Activated CD8-positive, alpha-beta memory T cell treated with anti-CD3 and anti-CD28 coated beads, Interleukin-2, amount 50 U/mL, for 1 hour (primary cell): ENCODE results near the gene ARHGAP42.

Experiments used
- DNase-seq: peaks from one replicate; pipeline ENCODE4 v3.0.0-alpha.2; 2020; ENCODE audit errors: extremely low read depth

Gene ARHGAP42

GRCh38 chr11:100914415-100915110 is 227.5 kb downstream of the ARHGAP42 start:
- no peak for DNase-seq

DNA sequence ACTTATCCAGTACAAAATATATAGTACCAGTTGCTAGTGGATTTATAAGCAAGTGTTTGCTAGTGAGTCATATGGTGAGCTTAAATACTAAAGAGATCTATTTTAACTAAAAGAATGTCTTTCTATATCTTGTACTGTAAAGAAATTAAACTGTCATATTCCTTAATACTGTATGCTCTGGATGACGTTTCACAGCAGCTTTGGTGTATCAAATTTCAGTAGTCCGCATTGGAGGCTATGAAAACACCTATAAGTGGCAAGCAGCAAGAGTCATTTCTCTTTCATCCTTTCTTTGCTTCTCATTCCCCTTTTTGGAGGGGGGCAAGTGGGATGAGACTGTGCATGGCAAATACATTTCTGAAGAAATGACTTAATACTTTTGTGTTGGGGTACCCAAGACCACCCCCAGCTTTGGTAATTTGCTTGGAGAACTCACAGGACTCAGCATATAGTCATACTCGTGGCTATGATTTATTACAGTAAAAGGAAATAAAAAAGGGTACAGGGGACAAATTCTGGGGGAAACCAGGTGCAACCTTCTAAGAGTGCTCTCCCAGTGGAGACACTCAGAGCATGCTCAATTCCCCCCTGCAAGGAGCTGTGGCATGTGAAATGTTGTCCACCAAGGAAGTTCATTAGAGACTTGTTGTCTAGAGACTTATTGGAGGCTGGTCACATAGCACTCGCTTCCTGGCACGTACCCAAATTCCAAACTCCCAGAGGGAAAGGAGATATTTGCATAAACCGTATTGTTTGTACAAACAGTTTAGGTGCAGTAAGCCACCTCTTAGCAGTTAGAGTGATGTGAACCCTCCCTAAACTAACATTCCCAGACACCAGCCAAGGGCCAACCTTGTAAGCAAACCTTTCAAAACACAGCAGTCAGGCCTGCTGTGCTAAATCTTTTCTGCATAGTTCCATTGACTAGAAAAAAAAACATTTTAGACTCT is 231.7 kb downstream of the ARHGAP42 start:
- no peak for DNase-seq

- no peak for DNase-seq
Measured at GRCh38 chr11:100920593-100920992, 233.5 kb downstream of the ARHGAP42 start.

DNA sequence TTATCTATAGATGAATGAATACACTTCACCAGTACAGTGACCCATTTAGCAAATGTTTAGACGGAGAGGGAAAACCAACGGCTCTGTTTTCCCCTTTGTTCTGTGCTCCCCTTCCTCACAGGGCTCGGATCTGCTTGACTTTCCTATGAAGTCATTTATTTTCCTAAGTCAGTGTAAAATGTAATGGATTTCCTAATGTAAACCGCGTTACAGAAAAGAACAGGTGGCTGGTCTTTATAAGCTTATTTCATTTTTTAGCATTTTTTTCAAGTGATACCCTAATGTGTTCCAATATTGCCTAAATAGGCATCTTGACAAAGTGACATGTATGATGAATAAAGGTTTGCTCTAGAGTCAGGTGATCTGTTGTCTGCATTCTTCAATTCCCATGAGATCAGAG is 235.0 kb downstream of the ARHGAP42 start:
- DNase-seq = no peak

- DNase-seq = no peak
Measured at GRCh38 chr11:100923555-100923954, 236.5 kb downstream of the ARHGAP42 start.

GRCh38 chr11:100925935-100926334 is 238.8 kb downstream of the ARHGAP42 start:
- DNase-seq = no peak

DNA sequence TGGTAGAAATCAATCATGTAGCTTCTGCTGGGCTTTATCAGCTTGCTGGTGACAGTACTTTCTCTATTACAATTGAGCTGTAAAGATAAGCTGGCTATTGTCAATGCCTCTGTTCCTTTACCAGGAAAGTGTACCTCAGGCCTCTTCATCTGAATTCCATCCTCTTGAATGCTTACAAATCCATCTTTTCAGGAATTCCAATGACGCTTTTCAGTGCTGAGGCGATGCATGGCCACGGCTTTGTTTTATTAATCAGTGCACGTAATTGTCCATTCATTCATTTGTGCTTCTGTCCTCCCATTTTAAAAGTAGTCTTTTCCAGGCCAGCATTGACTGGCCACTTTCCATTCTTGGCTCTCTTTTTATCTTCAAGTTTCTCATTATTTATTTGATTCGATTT is 240.5 kb downstream of the ARHGAP42 start:
- no peak for DNase-seq

- no peak for DNase-seq
Measured at GRCh38 chr11:100928426-100928825, 241.3 kb downstream of the ARHGAP42 start.

DNA sequence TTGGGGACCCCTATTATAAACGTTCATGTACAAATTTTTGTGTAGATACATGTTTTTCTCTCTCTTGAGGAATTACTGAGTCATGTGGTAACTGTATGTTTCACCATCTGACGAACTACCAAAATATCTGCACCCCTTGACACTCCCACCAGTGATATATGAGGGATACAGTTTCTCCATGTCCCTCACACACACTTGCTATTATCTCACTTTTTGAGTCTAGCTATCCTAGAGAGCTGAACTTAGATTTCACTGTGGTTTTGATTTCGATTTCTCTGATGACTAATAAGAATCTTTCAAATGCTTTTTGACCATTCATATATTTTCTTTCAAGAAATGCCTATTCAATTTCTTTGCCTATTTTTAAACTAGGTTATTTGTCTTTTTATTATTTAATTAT is 242.3 kb downstream of the ARHGAP42 start:
- no peak for DNase-seq

DNA sequence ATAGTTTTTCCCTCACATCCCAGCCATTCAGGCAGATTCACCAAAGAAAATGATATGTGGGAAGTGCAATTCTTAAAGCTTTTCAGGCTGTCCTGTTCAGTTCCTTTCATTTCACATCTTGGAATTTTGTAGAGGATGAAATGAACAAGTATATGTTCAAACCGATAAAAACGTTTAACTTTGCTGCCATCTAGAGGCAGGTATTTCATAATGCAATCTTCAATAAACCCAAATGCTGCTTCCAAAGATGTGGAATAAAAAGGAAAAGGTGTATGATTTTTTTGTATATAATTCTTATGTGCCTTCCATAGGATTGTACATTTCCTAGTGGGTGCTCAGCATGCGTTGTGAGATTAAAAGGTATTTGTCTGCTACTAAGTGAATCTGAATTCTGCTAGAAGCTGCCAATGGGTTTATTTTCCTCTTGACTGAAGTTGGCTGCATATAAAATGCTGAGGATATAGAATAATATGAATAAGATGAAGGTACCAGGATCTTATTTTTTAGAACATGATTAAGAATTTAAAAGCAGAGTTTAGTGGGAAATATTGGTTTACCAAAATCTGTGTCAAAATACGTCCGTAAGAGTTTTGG is 243.2 kb downstream of the ARHGAP42 start:
- no peak for DNase-seq

DNA sequence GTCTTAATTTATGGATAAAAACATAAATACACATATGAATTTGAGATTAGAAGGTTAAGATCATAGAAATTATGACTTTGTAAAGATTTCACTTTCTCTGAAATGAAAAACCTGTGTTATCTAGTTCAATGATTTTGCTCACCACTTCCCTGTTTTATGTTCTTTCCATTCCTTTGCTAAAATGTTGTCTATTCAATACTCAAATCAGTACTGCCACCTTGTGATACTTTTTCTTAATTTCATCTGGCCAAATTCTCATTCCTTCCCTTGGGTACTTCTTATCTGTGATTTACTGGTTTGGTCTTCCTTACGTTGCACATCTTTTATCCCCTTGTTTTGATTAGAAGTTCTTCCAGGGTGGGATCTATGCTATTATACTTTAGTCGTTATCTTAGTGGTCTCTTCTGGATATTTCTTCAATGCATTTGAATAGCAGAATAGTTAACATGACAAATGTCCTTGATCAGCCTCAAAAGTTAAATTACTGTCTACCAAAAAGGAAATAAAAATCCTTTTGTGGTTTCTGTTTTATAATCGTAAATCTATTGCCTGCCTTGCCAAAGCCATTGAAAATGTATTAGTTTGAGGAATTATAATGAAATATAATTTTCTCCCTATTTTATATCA is 245.5 kb downstream of the ARHGAP42 start:
- no peak for DNase-seq

DNA sequence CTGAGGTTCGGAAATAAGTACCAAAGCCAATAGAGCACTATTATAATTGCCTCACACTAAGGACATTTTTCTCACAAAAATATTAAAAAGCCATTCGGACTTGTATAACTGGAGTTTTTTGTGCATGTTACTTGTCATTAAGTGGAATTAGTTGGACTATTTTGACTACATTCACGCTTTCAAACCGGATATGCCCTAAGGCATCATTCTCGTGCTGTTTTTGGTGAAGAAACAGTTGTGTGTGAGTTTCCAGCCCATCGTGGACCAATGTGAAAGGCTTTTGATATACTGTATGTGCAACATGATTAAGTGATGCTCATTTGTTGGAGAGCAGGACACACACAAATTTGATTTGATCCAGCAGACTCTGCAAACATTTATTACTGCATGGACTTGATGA is 249.7 kb downstream of the ARHGAP42 start:
- no peak for DNase-seq

DNA sequence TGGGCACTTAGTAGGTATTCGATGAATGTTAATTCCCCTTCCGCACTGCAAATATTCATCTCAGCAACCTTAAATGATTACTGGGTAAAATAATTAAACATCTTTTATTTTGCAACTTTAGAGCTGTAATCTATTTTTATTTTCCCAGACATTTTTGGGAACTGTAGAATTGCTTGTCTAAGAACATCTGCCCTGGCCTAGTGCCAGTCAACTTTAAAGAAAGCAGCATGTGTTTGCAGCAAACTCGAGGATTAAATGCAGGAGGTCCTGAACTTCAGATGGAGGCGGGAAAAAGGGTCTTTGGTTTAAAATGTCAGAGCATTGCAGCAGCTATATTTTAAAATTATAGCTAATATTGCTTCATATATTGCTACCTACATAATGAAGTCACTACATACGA is 252.5 kb downstream of the ARHGAP42 start:
- DNase-seq = no peak

DNA sequence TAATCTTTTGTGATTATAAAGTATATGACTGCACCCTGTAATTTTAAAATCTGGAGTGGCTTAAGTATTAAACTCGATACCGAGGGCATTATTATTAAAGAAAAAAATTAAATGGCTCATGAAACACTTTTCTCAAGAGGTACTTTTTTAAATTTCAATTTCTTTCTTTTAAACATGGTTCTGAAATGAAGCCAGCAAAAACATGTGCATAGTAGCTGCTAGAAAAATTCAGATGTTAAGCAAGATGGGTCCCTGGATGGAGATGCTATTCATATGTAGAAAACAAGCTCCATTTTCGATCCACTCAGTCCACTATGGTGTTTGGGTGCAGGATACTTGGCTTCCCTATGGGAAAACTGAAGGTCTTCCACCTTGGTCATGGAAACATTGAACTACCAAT is 253.0 kb downstream of the ARHGAP42 start:
- DNase-seq = no peak

DNA sequence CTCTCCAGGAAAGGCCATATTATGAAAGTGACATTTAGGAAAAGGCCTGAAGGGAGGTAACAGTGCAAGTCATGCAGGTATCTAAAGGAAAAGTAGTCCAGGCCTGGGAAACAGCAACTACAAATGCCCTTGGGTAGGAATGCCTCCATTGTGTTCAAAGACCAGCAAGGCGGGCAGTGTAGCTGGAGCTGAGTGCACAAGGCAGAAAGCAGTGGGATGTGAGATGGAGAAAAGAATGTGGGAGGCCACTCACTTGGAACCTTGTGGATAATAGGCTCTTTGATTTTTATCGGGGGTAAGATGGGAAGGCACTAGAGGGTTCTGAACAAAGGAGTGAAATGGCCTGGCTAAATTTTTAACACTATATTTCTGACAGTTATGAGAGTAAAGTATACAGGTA is 253.9 kb downstream of the ARHGAP42 start:
- DNase-seq = no peak

DNA sequence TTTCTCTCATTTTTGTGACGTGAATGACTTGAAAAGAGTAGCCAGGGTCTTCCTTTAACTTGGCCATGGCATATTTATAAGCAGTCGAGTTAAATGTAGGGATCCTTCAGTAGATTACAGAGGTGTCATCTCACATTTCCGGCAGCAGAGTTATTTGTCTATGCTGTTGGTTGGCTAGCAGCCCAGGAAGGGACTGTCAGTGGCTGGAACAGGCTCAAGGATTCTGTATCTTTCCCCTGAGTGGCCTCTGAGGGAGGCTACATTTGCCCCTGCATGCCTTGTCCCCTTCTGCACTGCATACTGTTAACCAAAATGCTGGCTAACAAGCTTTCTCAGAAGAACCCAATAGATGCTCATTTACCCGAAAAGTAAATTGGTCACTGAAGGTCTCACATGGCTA is 254.9 kb downstream of the ARHGAP42 start:
- no peak for DNase-seq

GRCh38 chr11:100948936-100949335 is 261.8 kb downstream of the ARHGAP42 start:
- DNase-seq = no peak

DNA sequence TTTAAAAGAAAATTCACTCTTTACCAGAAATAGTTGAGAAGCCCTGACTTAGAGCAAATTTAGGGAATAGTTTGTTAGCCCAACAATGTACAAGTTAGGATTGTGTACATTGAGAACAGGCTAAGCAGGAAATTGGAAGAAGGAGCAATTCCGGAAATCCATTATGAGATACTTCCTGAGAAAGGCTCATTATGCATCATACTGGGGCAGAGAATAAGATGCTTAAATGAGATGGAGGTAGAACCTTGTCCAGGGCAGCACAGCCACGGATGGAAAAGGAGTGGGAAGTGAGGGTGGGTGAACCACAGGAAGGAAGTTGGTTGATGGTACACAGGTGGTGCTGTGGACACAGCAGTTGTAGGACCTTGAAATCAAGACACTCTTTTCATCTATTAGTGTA is 262.4 kb downstream of the ARHGAP42 start:
- DNase-seq = no peak

GRCh38 chr11:100955318-100955717 is 268.2 kb downstream of the ARHGAP42 start:
- no peak for DNase-seq

DNA sequence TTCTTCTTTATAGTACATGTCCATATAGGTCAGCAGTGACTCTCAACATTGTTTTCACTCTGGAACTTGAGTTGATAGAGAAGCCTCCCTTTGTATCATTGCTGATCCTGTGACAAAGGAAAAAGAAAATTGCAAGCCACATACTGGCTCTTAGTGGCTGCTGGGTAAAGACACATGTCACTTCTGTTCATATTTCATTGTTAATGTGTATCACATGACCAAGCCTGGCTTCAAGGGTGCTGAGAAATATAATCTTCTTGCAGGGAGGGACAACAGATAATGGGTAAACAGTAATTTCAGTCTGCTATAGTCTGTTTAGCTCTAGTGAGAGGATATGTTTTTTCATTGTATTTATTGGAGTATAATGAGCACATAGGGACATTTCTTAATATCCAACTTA is 269.3 kb downstream of the ARHGAP42 start:
- DNase-seq = no peak

DNA sequence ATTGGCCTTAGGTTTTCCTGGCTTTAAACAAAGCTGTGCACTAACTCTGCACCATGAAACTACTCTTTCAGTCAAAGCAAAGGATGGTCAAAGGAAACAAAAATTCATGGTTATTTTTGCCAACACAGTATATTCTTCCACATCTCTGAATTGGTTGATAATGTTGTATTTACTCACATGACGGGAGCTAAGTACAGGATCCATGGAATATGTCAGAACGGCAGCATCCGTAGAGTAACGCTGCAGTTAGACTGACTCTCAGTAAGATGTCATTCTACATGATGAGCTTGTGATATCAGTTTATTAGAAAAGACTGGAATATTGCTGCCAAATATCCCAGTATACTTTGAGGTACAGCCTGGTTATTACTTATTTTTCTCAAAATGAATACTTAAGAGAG is 270.4 kb downstream of the ARHGAP42 start:
- DNase-seq = no peak

- no peak for DNase-seq
Measured at GRCh38 chr11:100961633-100962032, 274.5 kb downstream of the ARHGAP42 start.
